GM12875 (cell line): Measurements from ENCODE around the gene AKAP7.

Experiments
- H3K4me3 ChIP-seq: one replicate; pipeline ENCODE4 v1.5.1; 2011; ENCODE audit warnings: low read depth, low read length, control low read depth
- TF ChIP-seq, protein P1 (sequence below): IDR thresholded peaks from 2 replicates; pipeline ENCODE4 v1.5.1; 2011; ENCODE audit warnings: low read depth, mild to moderate bottlenecking, control low read depth, inconsistent platforms, low read length, moderate library complexity, borderline replicate concordance; ENCODE audit not compliant: insufficient read depth

AKAP7 gene

DNA sequence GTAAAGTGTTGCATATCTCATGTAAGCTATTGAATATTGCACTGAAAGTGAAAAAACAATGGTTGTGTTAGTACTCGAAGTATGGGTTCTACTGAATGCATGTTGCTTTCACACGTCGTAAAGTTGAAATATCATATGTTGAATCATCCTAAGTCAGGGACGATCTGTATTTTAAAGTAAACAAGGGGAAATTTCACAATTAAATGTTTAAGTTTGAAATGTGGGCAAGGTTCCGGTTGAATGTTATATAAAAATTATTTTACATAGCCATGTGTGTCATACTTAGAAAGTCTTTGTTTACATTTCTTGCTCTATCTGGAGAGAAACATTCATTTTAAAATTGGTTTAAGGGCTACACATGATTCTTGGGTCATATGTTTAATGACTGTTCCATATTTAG is 76.8 kb downstream of the AKAP7 start:
- no peak overlapping the region for H3K4me3 ChIP-seq
- TF ChIP-seq, protein P1, sequence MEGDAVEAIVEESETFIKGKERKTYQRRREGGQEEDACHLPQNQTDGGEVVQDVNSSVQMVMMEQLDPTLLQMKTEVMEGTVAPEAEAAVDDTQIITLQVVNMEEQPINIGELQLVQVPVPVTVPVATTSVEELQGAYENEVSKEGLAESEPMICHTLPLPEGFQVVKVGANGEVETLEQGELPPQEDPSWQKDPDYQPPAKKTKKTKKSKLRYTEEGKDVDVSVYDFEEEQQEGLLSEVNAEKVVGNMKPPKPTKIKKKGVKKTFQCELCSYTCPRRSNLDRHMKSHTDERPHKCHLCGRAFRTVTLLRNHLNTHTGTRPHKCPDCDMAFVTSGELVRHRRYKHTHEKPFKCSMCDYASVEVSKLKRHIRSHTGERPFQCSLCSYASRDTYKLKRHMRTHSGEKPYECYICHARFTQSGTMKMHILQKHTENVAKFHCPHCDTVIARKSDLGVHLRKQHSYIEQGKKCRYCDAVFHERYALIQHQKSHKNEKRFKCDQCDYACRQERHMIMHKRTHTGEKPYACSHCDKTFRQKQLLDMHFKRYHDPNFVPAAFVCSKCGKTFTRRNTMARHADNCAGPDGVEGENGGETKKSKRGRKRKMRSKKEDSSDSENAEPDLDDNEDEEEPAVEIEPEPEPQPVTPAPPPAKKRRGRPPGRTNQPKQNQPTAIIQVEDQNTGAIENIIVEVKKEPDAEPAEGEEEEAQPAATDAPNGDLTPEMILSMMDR = no peak

DNA sequence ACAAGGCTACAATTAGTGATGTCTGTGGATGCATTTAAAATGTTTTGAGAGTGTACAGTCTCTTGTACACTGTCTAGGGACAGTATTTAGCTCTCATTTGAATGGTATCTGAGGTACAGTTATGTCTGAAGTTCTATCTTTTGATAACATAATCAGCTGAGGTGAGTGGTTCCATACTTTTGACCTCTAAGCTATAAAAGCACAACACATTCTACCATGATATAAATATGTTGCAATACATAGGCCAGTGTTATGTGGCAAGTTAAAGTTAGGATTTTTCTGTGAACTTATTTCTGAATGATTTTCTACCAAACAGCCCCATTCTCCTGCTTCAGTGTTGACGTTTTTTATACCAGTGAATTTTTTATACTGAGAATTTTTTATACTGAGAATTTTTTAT is 77.6 kb downstream of the AKAP7 start:
- H3K4me3 ChIP-seq = no peak overlapping the region
- TF ChIP-seq, protein P1 = no peak

DNA sequence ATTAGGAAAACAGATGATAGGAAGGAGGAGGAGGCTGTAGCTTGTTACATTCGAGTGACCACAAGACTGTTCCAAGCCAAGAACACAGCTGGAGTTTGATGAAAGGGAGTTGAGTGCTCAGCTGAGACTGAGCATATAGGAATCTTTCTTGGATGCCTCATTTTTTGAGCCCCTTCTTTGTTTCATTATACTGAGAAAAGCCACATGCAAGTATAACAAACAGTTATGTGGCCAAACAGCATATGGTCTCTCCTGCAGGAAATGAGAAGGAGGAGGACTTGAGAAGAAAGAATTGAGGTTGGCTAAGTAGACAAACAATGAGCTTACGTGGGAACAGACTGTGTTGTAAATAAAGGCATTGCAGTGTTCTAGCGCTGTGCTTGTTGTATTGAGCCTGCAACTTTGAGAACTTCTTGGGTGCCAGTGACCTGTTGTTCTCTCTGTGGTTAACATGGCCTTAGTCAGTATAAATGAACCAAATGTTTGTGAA is 78.3 kb downstream of the AKAP7 start:
- H3K4me3 ChIP-seq = no peak overlapping the region
- TF ChIP-seq, protein P1 = no peak

DNA sequence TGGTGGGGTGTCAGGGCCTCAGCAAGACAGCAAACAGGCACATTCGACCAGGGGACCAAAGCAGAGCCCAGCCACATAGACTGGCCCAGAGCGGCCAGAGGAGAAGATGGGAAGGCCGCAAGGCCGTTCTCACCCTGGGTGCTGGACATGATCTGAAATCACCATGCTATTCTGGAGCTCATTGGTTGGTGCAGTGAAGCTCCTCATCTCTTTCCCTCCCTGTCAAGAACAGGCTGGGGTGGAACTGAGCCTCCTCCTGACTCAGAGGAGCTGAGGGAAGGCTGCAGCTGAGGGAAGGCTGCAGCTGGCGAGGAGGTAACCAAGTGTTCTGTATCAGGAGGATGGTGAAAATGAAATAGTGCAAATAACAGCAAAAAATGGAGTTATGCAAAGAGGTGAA is 80.0 kb downstream of the AKAP7 start:
- no peak overlapping the region for H3K4me3 ChIP-seq

DNA sequence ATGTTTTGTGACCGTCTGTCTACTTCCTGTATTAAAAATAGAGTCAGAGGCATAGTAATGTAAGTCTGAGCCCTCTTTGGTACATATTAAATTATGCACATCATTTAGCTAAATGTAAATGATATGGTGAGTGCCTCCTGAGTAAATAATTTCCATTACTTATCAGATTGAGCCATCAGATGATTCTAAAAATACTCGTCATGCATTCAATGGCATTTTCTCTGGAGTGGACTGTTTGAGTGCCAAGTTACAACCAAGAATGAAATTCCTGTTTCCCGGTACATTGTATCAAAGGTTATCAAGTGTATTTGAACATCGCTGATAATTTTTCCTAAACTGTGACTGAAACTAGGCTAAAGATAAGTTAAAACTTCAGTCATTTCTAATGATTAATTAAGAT is 81.0 kb downstream of the AKAP7 start:
- H3K4me3 ChIP-seq = no peak overlapping the region
- TF ChIP-seq, protein P1 = no peak

More for the DNA sequence above, 80.0 kb downstream of the AKAP7 start:
- TF ChIP-seq, protein P1 = no peak

DNA sequence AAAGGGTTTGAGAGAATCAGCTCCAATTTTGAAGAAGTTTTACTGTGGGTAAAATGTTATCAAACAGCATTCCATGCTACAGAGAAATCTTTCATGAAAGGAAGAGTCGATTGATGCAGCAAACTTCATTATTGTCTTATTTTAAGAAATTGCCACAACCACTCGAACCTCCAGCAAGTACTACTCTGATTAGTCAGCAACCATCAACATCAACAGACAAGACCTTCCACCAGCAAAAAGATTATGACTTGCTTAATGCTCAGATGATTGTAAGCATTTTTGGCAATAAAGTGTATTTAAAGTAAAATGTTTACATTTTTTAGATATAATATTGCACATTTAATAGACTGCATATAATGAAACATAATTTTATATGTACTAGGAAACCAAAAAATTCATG is 87.5 kb downstream of the AKAP7 start:
- TF ChIP-seq, protein P1 = no peak

DNA sequence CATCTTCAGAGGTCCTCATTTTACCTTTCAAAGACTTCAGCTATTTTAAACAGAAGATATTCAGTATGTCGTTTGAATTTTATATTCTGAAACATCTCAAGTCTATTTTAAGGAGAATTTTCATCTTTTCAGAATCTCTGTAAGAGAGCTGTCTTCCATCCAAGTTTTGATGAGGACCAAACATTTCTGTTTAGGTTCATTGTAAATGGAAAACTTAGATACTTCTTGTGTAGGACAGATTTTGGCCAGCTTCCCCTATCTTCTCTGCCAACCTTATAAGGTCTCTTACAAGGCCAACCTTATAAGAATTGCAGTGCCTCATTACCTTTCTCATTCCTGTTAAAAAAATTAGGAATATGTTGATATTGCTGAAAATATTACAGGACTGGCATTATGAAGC is 88.1 kb downstream of the AKAP7 start:
- TF ChIP-seq, protein P1 = no peak
- no peak overlapping the region for H3K4me3 ChIP-seq

More for the DNA sequence above, 87.5 kb downstream of the AKAP7 start:
- no peak overlapping the region for H3K4me3 ChIP-seq
